Ramos (cell line): ENCODE measurements around the gene LUZP4.
"Not testable (repeated sequence)": the region's sequence is repeated elsewhere in the genome, so short reads cannot be mapped to it uniquely, and the experiment has no call there.

Experiments used
- in situ Hi-C: fragments of 300-500 bp; cut with MboI; formaldehyde crosslinking; loops from one replicate; pipeline ENCODE4 v1.14.3; 2022; ENCODE audit warnings: low sequenced_read_pairs; ENCODE audit not compliant: unreplicated experiment

Gene LUZP4

DNA sequence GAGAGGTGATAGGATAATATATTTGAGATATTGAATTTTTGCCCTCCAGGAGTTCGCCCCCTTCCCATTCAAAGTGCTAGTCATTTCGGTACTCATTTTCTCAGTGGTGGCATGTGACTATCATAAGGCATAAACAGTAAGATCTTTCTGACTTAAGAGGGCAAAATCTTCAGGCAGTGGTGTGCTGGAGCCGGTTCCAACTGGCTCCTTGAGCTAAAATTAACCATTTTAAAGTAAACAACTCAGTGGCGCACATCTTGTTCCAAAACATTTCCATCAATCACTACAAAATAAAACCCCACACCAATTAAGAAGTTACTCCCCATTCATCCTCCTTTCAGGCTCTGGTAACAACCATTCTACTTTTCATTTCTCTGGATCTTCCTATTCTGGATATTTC is 43.3 kb downstream of the LUZP4 start:
- in situ Hi-C loops, result no loop called here

DNA sequence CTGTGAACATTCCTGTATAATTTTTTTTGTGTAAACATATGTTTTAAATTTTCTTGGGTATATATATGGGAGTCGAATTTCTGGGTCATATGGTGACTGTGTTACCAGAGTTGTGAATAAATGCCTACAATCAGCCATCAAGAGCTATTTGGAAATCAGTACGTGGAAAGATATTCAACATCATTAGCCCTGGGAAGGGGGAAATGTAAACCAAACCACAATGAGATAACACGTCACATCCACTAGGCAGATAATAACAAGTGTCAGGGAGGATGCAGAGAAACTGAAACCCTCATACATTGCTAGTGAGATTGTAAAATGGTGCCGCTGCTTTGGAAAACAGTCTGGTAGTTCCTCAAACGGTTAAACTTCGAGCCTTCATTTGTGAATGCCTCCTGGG is 43.9 kb downstream of the LUZP4 start:
- in situ Hi-C loops, result no loop called here

DNA sequence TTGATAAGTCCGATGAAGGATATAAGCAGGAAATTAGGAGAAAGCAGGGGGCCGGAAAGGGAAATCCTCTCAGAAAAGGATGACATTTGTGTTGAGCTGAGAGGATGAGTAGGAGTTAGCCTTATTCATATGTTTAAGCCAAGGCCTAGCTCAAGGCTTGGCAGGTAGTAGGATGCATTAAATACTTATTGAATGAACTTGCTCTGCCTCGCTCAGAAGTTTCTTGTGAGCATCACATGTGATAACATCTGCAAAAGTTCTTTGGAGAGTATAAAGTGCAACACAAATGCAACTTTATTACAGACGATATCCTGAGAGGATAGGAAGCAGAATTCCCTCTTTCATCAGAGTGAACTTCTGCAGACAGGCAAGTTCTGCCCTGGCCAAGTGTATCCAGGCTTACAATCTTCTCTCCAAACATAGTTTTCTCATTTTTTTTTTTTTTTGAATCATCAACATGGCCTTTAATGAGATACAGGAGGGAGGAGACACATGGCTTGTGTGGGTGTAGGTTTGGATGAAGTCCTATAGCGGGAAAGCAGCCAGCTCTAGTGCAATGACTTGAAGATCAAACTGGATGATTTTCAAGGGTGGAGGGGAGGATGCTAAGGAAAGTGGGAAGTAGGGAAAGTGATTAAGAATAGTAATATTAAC is 48.1 kb downstream of the LUZP4 start:
- in situ Hi-C loops, result no loop called here

DNA sequence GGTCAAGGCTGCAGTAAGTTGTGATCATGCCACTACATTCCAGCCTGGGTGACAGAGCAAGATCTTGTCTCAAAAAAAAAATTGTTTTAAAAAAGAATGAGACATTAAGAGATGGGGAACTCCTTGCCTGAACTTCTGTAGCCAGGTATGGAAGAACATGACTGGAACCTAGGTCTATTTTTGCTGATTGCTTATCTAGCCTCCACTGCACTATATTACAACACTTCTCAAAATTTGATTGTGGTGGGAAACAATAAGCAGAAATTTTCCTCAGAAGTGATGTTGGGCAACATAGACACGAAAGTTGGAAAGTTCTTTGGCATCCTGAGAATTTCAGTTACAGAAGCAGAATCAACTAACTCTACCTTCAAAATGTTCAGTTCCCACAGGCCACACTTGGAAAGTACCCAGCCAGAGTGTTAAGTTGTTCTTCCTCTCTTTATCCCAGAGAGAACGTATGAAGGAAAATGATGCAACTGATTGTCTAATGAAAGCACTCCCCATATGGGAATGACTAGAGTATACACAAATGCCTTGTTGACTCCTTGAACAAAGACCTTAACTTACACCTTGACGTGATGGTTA is 50.0 kb downstream of the LUZP4 start:
- in situ Hi-C loops, result no loop called here

DNA sequence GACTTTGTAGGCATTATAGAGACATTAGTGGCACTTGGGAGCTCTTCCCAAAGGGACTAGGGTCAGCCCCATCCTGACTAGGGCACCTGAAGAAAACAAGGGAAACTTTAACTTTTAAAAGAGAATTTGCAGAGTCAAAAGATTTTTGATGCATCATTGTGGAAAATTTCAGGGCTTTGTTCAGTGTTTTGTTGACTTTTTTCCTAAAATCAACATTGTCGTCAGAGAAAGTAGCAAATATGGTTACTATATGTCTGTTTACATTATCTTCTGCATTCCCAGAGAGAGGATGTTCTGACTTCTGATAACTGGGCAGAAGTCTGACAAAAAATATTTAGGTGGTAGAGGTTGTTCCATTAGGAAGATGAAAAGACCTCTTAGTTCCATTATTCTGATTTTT is 51.9 kb downstream of the LUZP4 start:
- in situ Hi-C loops, result no loop called here

DNA sequence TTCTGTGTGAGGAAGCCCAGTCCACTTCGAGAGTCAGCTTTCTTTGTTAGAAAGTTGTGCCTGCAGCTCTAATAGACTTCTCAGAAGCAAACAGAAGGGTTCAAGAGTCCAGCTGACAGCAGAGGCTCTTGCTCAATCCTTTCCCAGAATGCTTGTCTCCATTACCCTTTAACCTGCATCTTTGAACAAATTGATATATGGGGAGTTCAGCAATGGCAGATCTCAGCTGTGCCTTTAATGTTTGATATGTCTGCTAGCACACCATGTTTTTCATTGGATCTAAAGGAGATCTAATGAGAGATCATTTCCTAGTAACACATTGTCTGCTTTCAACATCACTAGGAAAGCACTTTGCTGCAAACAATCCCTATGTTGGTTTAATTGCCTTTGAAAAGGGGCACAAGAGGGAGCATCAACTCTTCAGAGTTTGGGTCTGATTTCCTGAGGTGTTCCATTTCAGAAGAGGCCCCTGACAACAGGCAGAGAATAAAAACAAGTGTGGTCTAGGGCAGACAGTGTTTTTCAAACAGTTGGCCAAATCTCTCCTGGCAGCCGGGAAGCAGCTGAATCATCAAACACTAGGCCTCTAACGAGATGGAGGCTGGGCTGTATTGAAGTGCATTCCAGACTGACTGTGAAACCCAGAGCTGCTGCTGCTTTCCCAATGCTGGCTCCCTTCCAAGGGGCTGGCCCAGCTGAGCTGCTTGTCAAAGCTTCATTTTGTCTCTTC is 55.5 kb downstream of the LUZP4 start:
- in situ Hi-C loops, result no loop called here

DNA sequence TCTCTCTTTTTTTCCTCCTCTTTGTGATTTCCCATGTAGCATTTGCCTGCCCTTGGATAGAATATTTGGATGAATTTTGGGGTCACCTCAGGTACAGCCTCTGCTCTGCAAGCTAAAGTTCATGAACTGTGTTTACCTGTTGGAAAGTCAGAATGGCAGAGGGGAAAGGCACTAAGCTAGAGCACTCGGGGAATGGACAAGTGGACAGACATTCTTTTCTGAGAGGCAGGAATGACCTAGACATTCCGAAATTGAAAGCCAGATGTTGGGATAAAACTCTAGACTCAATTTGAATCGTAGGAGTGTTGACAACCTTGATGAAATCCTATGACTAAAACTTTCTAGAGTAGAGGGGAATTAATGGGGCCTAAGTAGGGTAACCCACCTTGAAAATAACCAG is 56.1 kb downstream of the LUZP4 start:
- in situ Hi-C loops, result no loop called here

DNA sequence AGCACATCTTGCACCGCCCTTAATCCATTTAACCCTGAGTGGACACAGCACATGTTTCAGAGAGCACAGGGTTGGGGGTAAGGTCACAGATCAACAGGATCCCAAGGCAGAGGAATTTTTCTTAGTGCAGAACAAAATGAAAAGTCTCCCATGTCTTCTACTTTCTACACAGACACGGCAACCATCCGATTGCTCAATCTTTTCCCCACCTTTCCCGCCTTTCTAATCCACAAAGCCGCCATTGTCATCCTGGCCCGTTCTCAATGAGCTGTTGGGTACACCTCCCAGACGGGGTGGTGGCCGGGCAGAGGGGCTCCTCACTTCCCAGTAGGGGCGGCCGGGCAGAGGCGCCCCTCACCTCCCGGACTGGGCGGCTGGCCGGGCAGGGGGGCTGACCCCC is 57.2 kb downstream of the LUZP4 start:
- in situ Hi-C loops, result not testable (repeated sequence)

DNA sequence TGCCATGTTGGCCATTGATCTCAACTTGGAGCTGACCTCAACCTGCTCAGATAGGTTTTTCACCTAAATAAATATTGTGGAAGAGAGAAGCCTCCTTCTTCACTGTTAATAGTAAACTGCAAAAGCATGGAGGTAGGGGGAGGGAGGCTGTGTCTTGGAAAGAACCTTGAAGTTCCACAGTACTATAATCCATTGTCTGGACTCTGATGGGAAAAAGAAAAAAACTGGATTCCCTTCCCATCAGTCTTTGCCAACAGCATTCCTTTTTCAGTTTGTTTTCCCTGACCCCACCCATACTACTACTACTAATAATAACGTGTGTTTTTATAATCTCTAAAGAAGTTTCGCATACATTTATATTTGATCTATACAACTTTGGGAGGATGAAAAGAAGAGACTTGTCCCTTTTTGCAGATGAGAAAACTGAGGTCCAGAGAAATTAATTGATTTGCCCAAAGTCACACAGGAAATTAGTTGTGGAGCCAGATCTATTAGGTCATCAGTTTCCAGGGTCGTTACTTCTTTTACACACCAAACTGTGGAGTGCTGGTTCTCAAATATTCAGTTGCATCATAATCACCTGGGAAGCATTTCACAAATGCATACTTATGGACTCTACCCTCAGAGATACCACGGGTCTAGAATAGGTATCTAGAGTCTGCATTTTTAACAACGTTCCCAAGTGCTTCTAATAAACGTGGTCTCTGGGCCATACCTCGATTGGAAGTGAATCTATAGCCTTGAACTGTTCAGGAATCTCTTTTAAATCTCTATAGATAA is 59.1 kb downstream of the LUZP4 start:
- in situ Hi-C loops, result no loop called here

DNA sequence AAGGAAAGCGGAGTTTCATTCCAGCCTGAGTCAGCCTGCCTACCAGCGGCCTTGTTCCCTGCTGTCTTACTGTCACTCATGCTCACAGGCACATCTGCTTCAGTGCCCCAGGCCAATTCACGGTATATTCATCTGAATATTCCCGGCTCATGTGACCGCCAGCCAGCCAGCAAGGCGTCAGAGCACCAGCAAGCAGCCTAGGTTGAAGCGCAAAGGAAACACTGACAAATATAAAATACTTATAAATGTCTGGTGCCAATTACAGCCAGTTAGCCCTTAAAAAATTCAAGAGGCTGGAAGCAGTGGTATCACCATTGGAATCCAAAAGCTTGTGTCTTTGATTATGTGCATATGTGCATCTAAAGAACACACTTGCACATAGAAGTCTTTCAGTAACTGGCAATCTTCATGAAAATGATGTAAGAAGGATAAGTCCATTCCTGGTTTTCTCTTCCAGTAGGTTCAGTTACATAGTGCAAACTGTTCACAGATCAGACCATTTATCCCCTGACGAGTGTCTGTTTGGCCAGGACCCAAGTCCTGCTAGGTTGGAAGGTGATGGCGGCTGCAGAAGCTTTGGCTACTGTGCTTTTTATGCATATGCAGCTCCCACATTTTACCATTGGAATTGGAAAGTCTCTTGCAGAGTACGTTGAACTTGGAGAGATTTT is 61.3 kb downstream of the LUZP4 start:
- in situ Hi-C loops, result no loop called here

DNA sequence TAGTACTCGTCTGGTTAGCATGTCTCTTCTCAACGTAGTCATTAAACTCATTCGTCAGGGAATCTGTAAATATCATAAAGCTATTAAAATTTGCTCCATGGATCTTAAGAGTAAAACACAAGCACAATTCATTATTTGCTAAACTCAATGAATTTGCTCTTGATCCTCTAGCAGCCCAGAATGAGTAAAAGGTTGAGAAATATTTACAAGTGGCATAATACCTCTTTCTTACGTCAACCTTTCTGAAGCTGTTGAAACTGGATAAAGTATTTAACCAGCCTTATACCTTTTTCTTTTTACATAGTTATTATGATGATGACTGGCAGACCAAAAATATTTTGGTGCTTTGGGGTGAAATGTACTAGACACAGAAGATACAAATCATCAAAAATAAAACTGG is 66.9 kb downstream of the LUZP4 start:
- in situ Hi-C loops, result no loop called here
